SU-DHL-6 (cell line): ENCODE data around the gene YJU2.

Experiments used
- H2AFZ ChIP-seq: fragments of 200-600 bp; sonication (generic); 2 replicates; pipeline ENCODE4 v1.6.1; 2014; ENCODE audit warnings: low read depth, mild to moderate bottlenecking, moderate library complexity, mixed read lengths, antibody characterized with exemption, low read length; ENCODE audit not compliant: severe bottlenecking
- H3F3A ChIP-seq: fragments of 200-600 bp; shearing (Covaris generic); 2 replicates; pipeline ENCODE4 v1.6.0; 2016; ENCODE audit warnings: antibody characterized with exemption, mild to moderate bottlenecking; ENCODE audit not compliant: insufficient read depth
- H3K27ac ChIP-seq: fragments of 200-600 bp; sonication (generic); 2 replicates; pipeline ENCODE4 v1.5.1; 2016; ENCODE audit warnings: low read depth, mild to moderate bottlenecking, low read length, moderate library complexity, mixed read lengths
- H3K27me3 ChIP-seq: fragments of 200-600 bp; sonication (generic), shearing (Covaris generic); 2 replicates; pipeline ENCODE4 v1.6.0; 2014; ENCODE audit warnings: mild to moderate bottlenecking, low read length
- H3K36me3 ChIP-seq: fragments of 200-600 bp; sonication (generic); 2 replicates; pipeline ENCODE4 v1.6.1; 2014; ENCODE audit warnings: mild to moderate bottlenecking, low read length, mixed read lengths
- H3K4me2 ChIP-seq: fragments of 300-600, 200-600 bp; shearing (Covaris generic), sonication (generic); 2 replicates; pipeline ENCODE4 v1.6.0; 2014; ENCODE audit warnings: low read length, low read depth, mild to moderate bottlenecking; ENCODE audit not compliant: poor library complexity, severe bottlenecking
- H3K4me3 ChIP-seq: fragments of 200-600 bp; sonication (generic); 2 replicates; pipeline ENCODE4 v1.5.1; 2014; ENCODE audit warnings: antibody characterized with exemption, low read length, mild to moderate bottlenecking, mixed read lengths; ENCODE audit not compliant: insufficient read depth, poor library complexity, severe bottlenecking
- H3K79me2 ChIP-seq: fragments of 200-600 bp; sonication (generic); 2 replicates; pipeline ENCODE4 v1.6.1; 2014; ENCODE audit warnings: mild to moderate bottlenecking, low read length, moderate library complexity; ENCODE audit not compliant: insufficient read depth
- H3K9ac ChIP-seq: fragments of 200-600 bp; sonication (generic); 2 replicates; pipeline ENCODE4 v1.7.0; 2014; ENCODE audit warnings: mild to moderate bottlenecking, low read length
- H3K9me2 ChIP-seq: fragments of 200-600 bp; sonication (generic); replicated peaks from 2 replicates; pipeline ENCODE4 v1.6.1; 2014; ENCODE audit warnings: low read length; ENCODE audit not compliant: insufficient read depth
- H3K9me3 ChIP-seq: fragments of 200-600 bp; sonication (generic); 2 replicates; pipeline ENCODE4 v1.6.1; 2014; ENCODE audit warnings: low read length, mixed read lengths; ENCODE audit not compliant: insufficient read depth
- H4K20me1 ChIP-seq: fragments of 200-600 bp; sonication (generic); 2 replicates; pipeline ENCODE4 v1.6.1; 2014; ENCODE audit warnings: low read depth, mild to moderate bottlenecking, antibody characterized with exemption, low read length, moderate library complexity, mixed read lengths
- CTCF ChIP-seq: fragments of 200-600 bp; sonication (generic); IDR thresholded peaks from one replicate; pipeline ENCODE4 v1.5.1; 2017; ENCODE audit warnings: antibody characterized with exemption, mild to moderate bottlenecking, low read length, moderate library complexity; ENCODE audit not compliant: insufficient read depth, poor library complexity, severe bottlenecking
- EZH2phosphoT487 ChIP-seq: fragments of 200-600 bp; sonication (generic), shearing (Covaris generic); conservative IDR thresholded peaks from 2 replicates; pipeline ENCODE4 v1.6.1; 2018; ENCODE audit warnings: mild to moderate bottlenecking, antibody characterized with exemption, low read length, moderate library complexity, mixed read lengths

YJU2 gene

GRCh38 chr19:4224470-4224869 lies 22.4 kb upstream of the YJU2 start:
- no peaks in the 10 kb centered on the region for H3K9me3 ChIP-seq
- H3K4me3 ChIP-seq, result no peak overlapping the region
- H3K27me3 ChIP-seq, result no peaks in the 10 kb centered on the region
- H3K9ac ChIP-seq, result no peak overlapping the region
- no peaks in the 10 kb centered on the region for H3F3A ChIP-seq
- H3K79me2 ChIP-seq, result no peaks in the 10 kb centered on the region
- H3K9me2 ChIP-seq, result no peaks in the 10 kb centered on the region
- H3K27ac ChIP-seq, result no peak overlapping the region
- H3K4me2 ChIP-seq, result no peak overlapping the region
- no peak for TF ChIP-seq CTCF
- TF ChIP-seq EZH2phosphoT487, result no peak
- no peak overlapping the region for H2AFZ ChIP-seq
- no peaks in the 10 kb centered on the region for H4K20me1 ChIP-seq
- H3K36me3 ChIP-seq, result no peaks in the 10 kb centered on the region

- H3K9me3 ChIP-seq, result no peaks in the 10 kb centered on the region
Observed at GRCh38 chr19:4225885-4226284, 21.0 kb upstream of the YJU2 start.

GRCh38 chr19:4227771-4228170 lies 19.1 kb upstream of the YJU2 start:
- Histone ChIP-seq H3K4me3 (no peak overlapping the region), H3F3A (no peaks in the 10 kb centered on the region), H3K36me3 (no peaks in the 10 kb centered on the region), H3K79me2 (no peaks in the 10 kb centered on the region), H3K4me2 (no peak overlapping the region), H3K9me3 (no peaks in the 10 kb centered on the region), H3K27ac (no peak overlapping the region), H3K9ac (no peak overlapping the region), H3K27me3 (no peaks in the 10 kb centered on the region), H3K9me2 (no peaks in the 10 kb centered on the region), H2AFZ (no peak overlapping the region), H4K20me1 (no peaks in the 10 kb centered on the region)
- no peak for TF ChIP-seq CTCF

More at GRCh38 chr19:4225885-4226284, 21.0 kb upstream of the YJU2 start:
- TF ChIP-seq CTCF (no peak), EZH2phosphoT487 (no peak)
- Histone ChIP-seq H3K4me2 (no peak overlapping the region), H3F3A (no peaks in the 10 kb centered on the region), H3K36me3 (no peaks in the 10 kb centered on the region), H3K9me2 (no peaks in the 10 kb centered on the region), H3K27ac (no peak overlapping the region), H4K20me1 (no peaks in the 10 kb centered on the region), H2AFZ (no peak overlapping the region), H3K9ac (no peak overlapping the region), H3K27me3 (no peaks in the 10 kb centered on the region), H3K4me3 (no peak overlapping the region), H3K79me2 (no peaks in the 10 kb centered on the region)

GRCh38 chr19:4228765-4229178 lies 18.1 kb upstream of the YJU2 start:
- no peak overlapping the region for H3K9ac ChIP-seq
- no peak overlapping the region for H3K4me3 ChIP-seq

More at GRCh38 chr19:4228765-4229178, 18.1 kb upstream of the YJU2 start:
- H2AFZ ChIP-seq, result no peak overlapping the region
- H3F3A ChIP-seq, result no peaks in the 10 kb centered on the region
- no peaks in the 10 kb centered on the region for H3K9me3 ChIP-seq
- H3K36me3 ChIP-seq, result no peaks in the 10 kb centered on the region
- no peaks in the 10 kb centered on the region for H4K20me1 ChIP-seq
- H3K27ac ChIP-seq, result no peak overlapping the region
- no peak overlapping the region for H3K4me2 ChIP-seq
- H3K79me2 ChIP-seq, result no peaks in the 10 kb centered on the region
- H3K9me2 ChIP-seq, result no peaks in the 10 kb centered on the region
- TF ChIP-seq EZH2phosphoT487 (no peak), CTCF (no peak)
- H3K27me3 ChIP-seq, result no peaks in the 10 kb centered on the region
